ENCODE results near the gene TEKTIP1. TPM values are rescaled to one million over a fixed set of nuclear protein-coding genes. Genes with fewer than 3 reads are reported as not detected.

TEKTIP1 gene
- total RNA-seq, 6 experiments from 2014 or later: 1.1 to 1.6 (median 1.3) TPM; not detected in 3

DNA sequence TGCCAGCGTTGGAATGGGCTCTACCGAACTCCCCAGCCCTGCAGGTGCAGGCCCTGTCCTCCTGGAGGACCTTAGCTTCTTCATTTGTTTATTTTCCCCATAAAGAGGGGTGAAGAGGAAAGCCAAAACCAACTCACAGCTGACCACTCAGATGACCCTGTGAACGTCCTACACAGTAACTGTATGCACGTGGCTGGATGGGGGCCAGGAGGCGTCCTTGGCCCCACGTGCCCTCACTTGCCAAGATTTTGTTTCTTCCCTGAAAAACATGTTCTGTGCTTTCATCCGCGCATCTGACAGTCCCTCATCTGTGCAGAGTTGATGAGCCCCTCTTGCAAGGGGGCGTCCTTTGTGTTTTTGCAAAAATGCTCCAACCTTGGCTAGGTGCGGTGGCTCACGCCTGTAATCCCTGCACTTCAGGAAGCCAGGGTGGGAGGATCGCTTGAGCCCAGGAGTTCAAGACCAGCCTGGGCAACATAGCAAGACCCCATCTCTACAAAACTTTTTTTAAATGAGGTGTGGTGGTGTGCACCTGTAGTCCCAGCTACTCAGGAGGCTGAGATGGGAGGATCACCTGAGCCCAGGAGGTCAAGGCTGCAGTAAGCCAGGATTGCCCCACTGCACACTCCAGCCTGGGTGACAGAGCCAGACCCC, 5.3 kb upstream of the TEKTIP1 start:
- H3K4me1 ChIP-seq: no peaks in the 10 kb centered on the region
- ATAC-seq (no peak), DNase-seq (no peak)
- WGBS (ENCODE audit: insufficient coverage, low coverage, low lambda C conversion rate, missing lambda C conversion rate): 78% methylated on average over 9 of the region's 12 CpGs
- no peaks in the 10 kb centered on the region for H3K27me3 ChIP-seq
- no peak overlapping the region for H3K4me3 ChIP-seq
- TF ChIP-seq, protein P1, sequence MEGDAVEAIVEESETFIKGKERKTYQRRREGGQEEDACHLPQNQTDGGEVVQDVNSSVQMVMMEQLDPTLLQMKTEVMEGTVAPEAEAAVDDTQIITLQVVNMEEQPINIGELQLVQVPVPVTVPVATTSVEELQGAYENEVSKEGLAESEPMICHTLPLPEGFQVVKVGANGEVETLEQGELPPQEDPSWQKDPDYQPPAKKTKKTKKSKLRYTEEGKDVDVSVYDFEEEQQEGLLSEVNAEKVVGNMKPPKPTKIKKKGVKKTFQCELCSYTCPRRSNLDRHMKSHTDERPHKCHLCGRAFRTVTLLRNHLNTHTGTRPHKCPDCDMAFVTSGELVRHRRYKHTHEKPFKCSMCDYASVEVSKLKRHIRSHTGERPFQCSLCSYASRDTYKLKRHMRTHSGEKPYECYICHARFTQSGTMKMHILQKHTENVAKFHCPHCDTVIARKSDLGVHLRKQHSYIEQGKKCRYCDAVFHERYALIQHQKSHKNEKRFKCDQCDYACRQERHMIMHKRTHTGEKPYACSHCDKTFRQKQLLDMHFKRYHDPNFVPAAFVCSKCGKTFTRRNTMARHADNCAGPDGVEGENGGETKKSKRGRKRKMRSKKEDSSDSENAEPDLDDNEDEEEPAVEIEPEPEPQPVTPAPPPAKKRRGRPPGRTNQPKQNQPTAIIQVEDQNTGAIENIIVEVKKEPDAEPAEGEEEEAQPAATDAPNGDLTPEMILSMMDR (IDR thresholded peaks at IDR 0.05): no peak
- TF ChIP-seq POLR2A (IDR thresholded peaks at IDR 0.05): no peak
- H3K36me3 ChIP-seq: peaks cover 0 to 56% (median 10%) of the 10 kb centered on the region in 4 donors
- intact Hi-C loops (cut with DNase I): no loop called here
- no peaks in the 10 kb centered on the region for H3K9me3 ChIP-seq
- no peak overlapping the region for H3K27ac ChIP-seq

DNA sequence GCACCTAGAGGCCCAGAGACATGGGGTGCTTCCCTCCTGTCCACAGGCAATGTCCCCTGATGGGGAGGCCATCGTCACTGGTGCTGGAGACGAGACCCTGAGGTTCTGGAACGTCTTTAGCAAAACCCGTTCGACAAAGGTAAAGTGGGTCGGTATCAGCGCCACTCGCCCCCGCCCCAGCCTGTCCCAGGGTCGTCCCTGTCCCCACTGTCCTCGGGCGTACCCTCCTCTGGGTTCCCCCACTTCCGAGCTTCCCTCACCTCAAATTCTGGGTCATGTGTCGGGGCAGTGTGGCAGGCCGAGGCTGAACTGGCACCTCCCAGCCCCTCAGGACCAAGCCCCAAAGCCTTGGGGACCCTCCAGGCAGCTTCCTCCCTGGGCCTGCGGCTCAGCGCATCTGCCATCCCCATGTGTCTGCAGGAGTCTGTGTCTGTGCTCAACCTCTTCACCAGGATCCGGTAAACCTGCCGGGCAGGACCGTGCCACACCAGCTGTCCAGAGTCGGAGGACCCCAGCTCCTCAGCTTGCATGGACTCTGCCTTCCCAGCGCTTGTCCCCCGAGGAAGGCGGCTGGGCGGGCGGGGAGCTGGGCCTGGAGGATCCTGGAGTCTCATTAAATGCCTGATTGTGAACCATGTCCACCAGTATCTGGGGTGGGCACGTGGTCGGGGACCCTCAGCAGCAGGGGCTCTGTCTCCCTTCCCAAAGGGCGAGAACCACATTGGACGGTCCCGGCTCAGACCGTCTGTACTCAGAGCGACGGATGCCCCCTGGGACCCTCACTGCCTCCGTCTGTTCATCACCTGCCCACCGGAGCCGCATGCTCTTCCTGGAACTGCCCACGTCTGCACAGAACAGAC, 4.4 kb upstream of the TEKTIP1 start:
- TF ChIP-seq, protein P1 (IDR thresholded peaks at IDR 0.05): no peak
- TF ChIP-seq POLR2A (IDR thresholded peaks at IDR 0.05): no peak
- Histone ChIP-seq H3K4me3 (no peak overlapping the region), H3K36me3 (peaks cover 0 to 56% (median 10%) of the 10 kb centered on the region in 4 donors), H3K27me3 (no peaks in the 10 kb centered on the region), H3K4me1 (no peaks in the 10 kb centered on the region), H3K27ac (no peak overlapping the region), H3K9me3 (no peaks in the 10 kb centered on the region)
- 91% methylated on average over 6 of the region's 38 CpGs for WGBS (ENCODE audit: insufficient coverage, low coverage, low lambda C conversion rate, missing lambda C conversion rate)
- ATAC-seq (no peak), DNase-seq (no peak)
- intact Hi-C loops (cut with DNase I): no loop called here

DNA sequence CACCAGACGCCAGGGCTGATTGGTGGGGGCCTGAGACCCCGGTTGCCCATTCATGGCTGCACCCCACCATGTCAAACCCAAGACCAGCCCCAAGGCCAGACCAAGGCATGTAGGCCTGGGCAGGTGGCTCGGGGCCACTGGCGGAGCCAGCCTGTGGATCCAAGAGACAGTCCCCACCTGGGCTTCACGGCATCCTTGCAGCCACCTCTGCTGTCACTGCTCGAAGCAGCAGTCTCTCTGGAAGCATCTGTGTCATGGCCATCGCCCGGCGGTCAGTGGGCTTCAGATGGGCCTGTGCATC, 3.8 kb upstream of the TEKTIP1 start:
- H3K36me3 ChIP-seq: peaks cover 0 to 56% (median 10%) of the 10 kb centered on the region in 4 donors

DNA sequence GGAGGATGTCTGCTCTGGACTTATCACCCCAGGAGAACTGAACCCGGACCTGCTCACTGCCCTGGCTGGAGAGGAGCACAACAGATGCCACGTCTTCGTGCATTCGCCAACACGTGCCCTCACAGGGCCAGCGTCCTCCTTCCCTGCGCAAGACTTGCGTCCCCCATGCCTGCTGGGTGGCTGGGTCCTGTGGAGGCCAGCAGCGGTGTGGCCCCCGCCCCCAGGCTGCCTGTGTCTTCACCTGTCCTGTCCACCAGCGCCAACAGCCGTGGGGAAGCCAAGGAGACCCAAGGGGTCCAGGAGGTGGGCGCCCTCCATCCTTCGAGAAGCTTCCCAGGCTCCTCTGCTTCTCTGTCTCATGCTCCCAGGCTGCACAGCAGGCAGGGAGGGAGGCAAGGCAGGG, 3.4 kb upstream of the TEKTIP1 start:
- WGBS (ENCODE audit: insufficient coverage, low coverage, low lambda C conversion rate, missing lambda C conversion rate): 80% methylated on average over 2 of the region's 14 CpGs

More for the DNA sequence above, 3.8 kb upstream of the TEKTIP1 start:
- no peak overlapping the region for H3K27ac ChIP-seq
- ATAC-seq (no peak), DNase-seq (no peak)
- H3K27me3 ChIP-seq: no peaks in the 10 kb centered on the region
- intact Hi-C loops (cut with DNase I): no loop called here
- no peaks in the 10 kb centered on the region for H3K4me1 ChIP-seq
- WGBS (ENCODE audit: insufficient coverage, low coverage, low lambda C conversion rate, missing lambda C conversion rate): 93% methylated on average over 3 of the region's 9 CpGs
- TF ChIP-seq, protein P1 (IDR thresholded peaks at IDR 0.05): no peak
- TF ChIP-seq POLR2A (IDR thresholded peaks at IDR 0.05): no peak
- no peak overlapping the region for H3K4me3 ChIP-seq
- H3K9me3 ChIP-seq: no peaks in the 10 kb centered on the region

More for the DNA sequence above, 3.4 kb upstream of the TEKTIP1 start:
- intact Hi-C loops (cut with DNase I): no loop called here
- ATAC-seq: no peak
- no peak for DNase-seq
- Histone ChIP-seq H3K36me3 (peaks cover 0 to 56% (median 10%) of the 10 kb centered on the region in 4 donors), H3K27me3 (no peaks in the 10 kb centered on the region), H3K27ac (no peak overlapping the region), H3K9me3 (no peaks in the 10 kb centered on the region), H3K4me3 (no peak overlapping the region), H3K4me1 (no peaks in the 10 kb centered on the region)
- TF ChIP-seq POLR2A (IDR thresholded peaks at IDR 0.05): no peak
- TF ChIP-seq, protein P1 (IDR thresholded peaks at IDR 0.05): no peak
